DOHH2 (cell line): ENCODE data around the gene NR2F1-AS1.

Experiments
- H3F3A ChIP-seq: fragments of 200-600 bp; sonication (generic), shearing (Covaris generic); 2 replicates; pipeline ENCODE4 v1.6.0; 2016; ENCODE audit warnings: antibody characterized with exemption, mild to moderate bottlenecking; ENCODE audit not compliant: control insufficient read depth, insufficient read depth
- H3K27ac ChIP-seq: fragments of 200-600 bp; sonication (generic); 2 replicates; pipeline ENCODE4 v1.5.1; 2014; ENCODE audit warnings: low read depth, mild to moderate bottlenecking, low read length, moderate library complexity
- H3K27me3 ChIP-seq: fragments of 200-600 bp; sonication (generic); 2 replicates; pipeline ENCODE4 v1.6.1; 2014; ENCODE audit warnings: mild to moderate bottlenecking, low read length, mixed read lengths; ENCODE audit not compliant: control insufficient read depth
- H3K36me3 ChIP-seq: fragments of 200-600 bp; sonication (generic); 2 replicates; pipeline ENCODE4 v1.6.1; 2014; ENCODE audit warnings: mild to moderate bottlenecking, low read length, moderate library complexity, mixed read lengths; ENCODE audit not compliant: control insufficient read depth
- H3K4me1 ChIP-seq: fragments of 200-600 bp; sonication (generic); 2 replicates; pipeline ENCODE4 v1.6.1; 2014; ENCODE audit warnings: mild to moderate bottlenecking, low read length, mixed read lengths; ENCODE audit not compliant: control insufficient read depth
- H3K4me2 ChIP-seq: fragments of 200-600 bp; sonication (generic); 2 replicates; pipeline ENCODE4 v1.6.0; 2014; ENCODE audit warnings: mild to moderate bottlenecking, low read length, moderate library complexity
- H3K4me3 ChIP-seq: fragments of 200-600 bp; sonication (generic); 2 replicates; pipeline ENCODE4 v1.5.1; 2014; ENCODE audit warnings: mild to moderate bottlenecking, low read length, mixed read lengths
- H3K79me2 ChIP-seq: fragments of 200-600 bp; sonication (generic); 2 replicates; pipeline ENCODE4 v1.6.1; 2014; ENCODE audit warnings: mild to moderate bottlenecking, low read length, mixed read lengths; ENCODE audit not compliant: control insufficient read depth
- H3K9me2 ChIP-seq: fragments of 200-600 bp; sonication (generic); replicated peaks from 2 replicates; pipeline ENCODE4 v1.6.1; 2014; ENCODE audit warnings: mild to moderate bottlenecking, low read length, mixed read lengths; ENCODE audit not compliant: control insufficient read depth
- H3K9me3 ChIP-seq: fragments of 200-600 bp; sonication (generic); 2 replicates; pipeline ENCODE4 v1.6.1; 2014; ENCODE audit warnings: antibody characterized with exemption, low read length, mixed read lengths; ENCODE audit not compliant: control insufficient read depth, insufficient read depth
- H4K20me1 ChIP-seq: fragments of 200-600 bp; sonication (generic); 2 replicates; pipeline ENCODE4 v1.6.0; 2014; ENCODE audit warnings: low read depth, mild to moderate bottlenecking, antibody characterized with exemption, low read length, moderate library complexity; ENCODE audit not compliant: control insufficient read depth, insufficient read depth
- EZH2phosphoT487 ChIP-seq: fragments of 200-600 bp; sonication (generic); IDR thresholded peaks from 2 replicates; pipeline ENCODE4 v1.6.1; 2017; ENCODE audit warnings: borderline replicate concordance, mild to moderate bottlenecking, antibody characterized with exemption, low read length, moderate library complexity, mixed read lengths
- TF ChIP-seq, protein P1 (sequence below): fragments of 200-600 bp; sonication (generic); IDR thresholded peaks from one replicate; pipeline ENCODE4 v1.5.1; 2014; ENCODE audit warnings: antibody characterized with exemption, mild to moderate bottlenecking, low read depth, low read length; ENCODE audit not compliant: poor library complexity, severe bottlenecking

NR2F1-AS1 gene

GRCh38 chr5:93433422-93433821, 147.6 kb downstream of the NR2F1-AS1 start:
- no peaks in the 10 kb centered on the region for H4K20me1 ChIP-seq
- no peaks in the 10 kb centered on the region for H3K9me3 ChIP-seq
- no peaks in the 10 kb centered on the region for H3K36me3 ChIP-seq
- H3K4me2 ChIP-seq = no peak overlapping the region
- no peak overlapping the region for H3K27ac ChIP-seq
- no peaks in the 10 kb centered on the region for H3K9me2 ChIP-seq
- no peaks in the 10 kb centered on the region for H3K27me3 ChIP-seq
- no peaks in the 10 kb centered on the region for H3K79me2 ChIP-seq
- no peak overlapping the region for H3K4me3 ChIP-seq
- H3K4me1 ChIP-seq = no peaks in the 10 kb centered on the region
- TF ChIP-seq EZH2phosphoT487 = no peak
- TF ChIP-seq, protein P1, sequence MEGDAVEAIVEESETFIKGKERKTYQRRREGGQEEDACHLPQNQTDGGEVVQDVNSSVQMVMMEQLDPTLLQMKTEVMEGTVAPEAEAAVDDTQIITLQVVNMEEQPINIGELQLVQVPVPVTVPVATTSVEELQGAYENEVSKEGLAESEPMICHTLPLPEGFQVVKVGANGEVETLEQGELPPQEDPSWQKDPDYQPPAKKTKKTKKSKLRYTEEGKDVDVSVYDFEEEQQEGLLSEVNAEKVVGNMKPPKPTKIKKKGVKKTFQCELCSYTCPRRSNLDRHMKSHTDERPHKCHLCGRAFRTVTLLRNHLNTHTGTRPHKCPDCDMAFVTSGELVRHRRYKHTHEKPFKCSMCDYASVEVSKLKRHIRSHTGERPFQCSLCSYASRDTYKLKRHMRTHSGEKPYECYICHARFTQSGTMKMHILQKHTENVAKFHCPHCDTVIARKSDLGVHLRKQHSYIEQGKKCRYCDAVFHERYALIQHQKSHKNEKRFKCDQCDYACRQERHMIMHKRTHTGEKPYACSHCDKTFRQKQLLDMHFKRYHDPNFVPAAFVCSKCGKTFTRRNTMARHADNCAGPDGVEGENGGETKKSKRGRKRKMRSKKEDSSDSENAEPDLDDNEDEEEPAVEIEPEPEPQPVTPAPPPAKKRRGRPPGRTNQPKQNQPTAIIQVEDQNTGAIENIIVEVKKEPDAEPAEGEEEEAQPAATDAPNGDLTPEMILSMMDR = no peak
- no peaks in the 10 kb centered on the region for H3F3A ChIP-seq

DNA sequence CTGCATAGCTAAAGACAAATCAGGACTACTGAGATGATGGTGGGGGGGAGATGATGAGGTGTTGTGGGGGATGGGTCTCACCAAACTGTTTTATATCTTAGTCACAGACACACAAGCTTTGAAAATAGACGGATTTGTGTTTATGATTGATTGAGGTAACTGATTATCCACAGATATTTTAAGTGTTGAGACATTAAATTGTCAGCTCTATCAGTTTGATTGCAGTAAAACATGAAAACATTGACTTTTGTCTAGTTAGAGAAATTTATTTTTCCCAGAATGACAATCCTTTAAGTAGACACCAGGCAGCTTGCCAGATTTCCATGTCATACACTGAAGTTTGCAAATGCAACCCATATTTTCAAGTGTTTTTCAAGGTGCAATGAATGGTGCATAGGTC, 149.8 kb downstream of the NR2F1-AS1 start:
- no peak for TF ChIP-seq EZH2phosphoT487
- TF ChIP-seq, protein P1 = no peak
- no peak overlapping the region for H3K27ac ChIP-seq

GRCh38 chr5:93430673-93431199, 150.3 kb downstream of the NR2F1-AS1 start:
- no peak overlapping the region for H3K4me3 ChIP-seq
- no peaks in the 10 kb centered on the region for H3K9me2 ChIP-seq
- no peaks in the 10 kb centered on the region for H4K20me1 ChIP-seq
- H3F3A ChIP-seq = no peaks in the 10 kb centered on the region
- H3K4me1 ChIP-seq = no peaks in the 10 kb centered on the region
- H3K27me3 ChIP-seq = no peaks in the 10 kb centered on the region
- TF ChIP-seq, protein P1 = no peak
- TF ChIP-seq EZH2phosphoT487 = no peak
- no peak overlapping the region for H3K27ac ChIP-seq
- no peaks in the 10 kb centered on the region for H3K79me2 ChIP-seq
- H3K4me2 ChIP-seq = no peak overlapping the region
- no peaks in the 10 kb centered on the region for H3K9me3 ChIP-seq
- no peaks in the 10 kb centered on the region for H3K36me3 ChIP-seq

More for the DNA sequence above, 149.8 kb downstream of the NR2F1-AS1 start:
- no peaks in the 10 kb centered on the region for H3K9me2 ChIP-seq
- no peaks in the 10 kb centered on the region for H3K27me3 ChIP-seq
- no peaks in the 10 kb centered on the region for H3K9me3 ChIP-seq
- no peaks in the 10 kb centered on the region for H4K20me1 ChIP-seq
- no peaks in the 10 kb centered on the region for H3K79me2 ChIP-seq
- H3F3A ChIP-seq = no peaks in the 10 kb centered on the region
- no peak overlapping the region for H3K4me3 ChIP-seq
- H3K36me3 ChIP-seq = no peaks in the 10 kb centered on the region
- H3K4me1 ChIP-seq = no peaks in the 10 kb centered on the region
- no peak overlapping the region for H3K4me2 ChIP-seq
